Sigmoid colon (tissue), 4 donors: ENCODE data around the gene LMO3.

ENCODE experiments used
- EP300 ChIP-seq, 4 donors: sonication (generic); formaldehyde crosslinking; IDR thresholded peaks; one replicate each; pipeline ENCODE4 v1.6.1; 2017; ENCODE audit warnings: antibody characterized with exemption in 4 of 4
- POLR2A ChIP-seq, 2 donors: fragments of 450-650 bp; IDR thresholded peaks; one replicate each; pipeline ENCODE4 v1.6.1; 2016; ENCODE audit warnings: antibody characterized with exemption in 2 of 2, mild to moderate bottlenecking in 2 of 2, moderate library complexity in 2 of 2

- no peak for TF ChIP-seq POLR2A (IDR thresholded peaks at IDR 0.05)
- TF ChIP-seq EP300 (IDR thresholded peaks at IDR 0.05), result no peak
Observed at GRCh38 chr12:16513231-16513630, 92.7 kb downstream of the LMO3 start.
